Right renal pelvis (tissue), 4 donors: ENCODE data around the gene PLXDC1. TPM values are rescaled to one million over a fixed set of nuclear protein-coding genes. Genes with fewer than 3 reads are reported as not detected.
A peak's percentile ranks its signal among the peaks of the same experiment; 100 is the strongest.

Experiments
- DNase-seq, 4 donors: peaks; one replicate each; pipeline ENCODE4 v3.0.0-alpha.2; 2013; ENCODE audit warnings: low read depth in 4 of 4, low spot score in 3 of 4, missing footprints in 1 of 4
- polyA plus RNA-seq, 4 donors: library from polyadenylated mRNA; unstranded; fragments of 120-200 nt; gene quantifications; one replicate each; pipeline ENCODE4 v1.2.1, GENCODE V29; 2013; ENCODE audit not compliant: insufficient read length in 4 of 4

Gene PLXDC1
- polyA plus RNA-seq, 4 donors = 5.4 to 7.5 (median 6.3) TPM

- no peak for DNase-seq
Observed at GRCh38 chr17:39158623-39159022, 7.2 kb upstream of the PLXDC1 start.

DNA sequence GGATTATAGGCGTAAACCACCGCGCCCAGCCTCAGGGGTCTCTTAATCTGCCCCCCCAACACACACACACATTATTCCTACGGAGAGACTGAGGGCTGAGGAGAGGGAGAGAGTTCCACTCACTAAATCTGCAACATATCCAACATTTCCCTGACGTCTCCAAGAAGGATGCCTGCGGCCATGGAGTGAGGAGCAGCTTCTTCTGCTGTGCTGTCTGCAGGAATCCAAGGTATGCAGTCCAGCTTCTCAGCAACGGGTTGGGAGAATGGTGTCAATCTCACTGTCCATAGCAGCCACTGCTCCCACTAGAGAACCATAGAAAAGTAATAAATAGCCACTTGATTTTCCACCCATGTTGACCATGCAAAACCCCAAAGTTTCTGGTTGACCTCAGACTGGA lies 5.1 kb upstream of the PLXDC1 start:
- DNase-seq = no peak

DNA sequence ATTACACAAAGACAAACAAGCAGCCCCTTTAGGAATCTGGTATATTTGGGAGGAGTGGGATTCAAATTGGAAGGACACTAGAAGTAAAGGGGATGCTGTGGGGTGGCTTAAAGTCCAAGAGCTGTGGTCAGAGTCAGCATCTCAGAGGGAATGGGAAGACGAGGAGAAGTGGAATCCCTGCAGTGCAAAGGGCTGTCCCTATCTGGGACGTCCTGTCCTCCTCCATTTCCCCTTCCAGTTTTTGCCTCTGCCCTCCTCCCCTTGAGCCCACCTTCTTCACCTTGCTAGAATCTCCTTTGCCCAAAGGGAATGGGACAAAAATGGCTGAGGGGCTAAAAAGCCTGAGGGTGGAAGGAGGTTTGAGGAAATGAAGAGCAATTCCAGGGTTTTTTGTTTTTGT lies 4.2 kb upstream of the PLXDC1 start:
- DNase-seq = no peak

DNA sequence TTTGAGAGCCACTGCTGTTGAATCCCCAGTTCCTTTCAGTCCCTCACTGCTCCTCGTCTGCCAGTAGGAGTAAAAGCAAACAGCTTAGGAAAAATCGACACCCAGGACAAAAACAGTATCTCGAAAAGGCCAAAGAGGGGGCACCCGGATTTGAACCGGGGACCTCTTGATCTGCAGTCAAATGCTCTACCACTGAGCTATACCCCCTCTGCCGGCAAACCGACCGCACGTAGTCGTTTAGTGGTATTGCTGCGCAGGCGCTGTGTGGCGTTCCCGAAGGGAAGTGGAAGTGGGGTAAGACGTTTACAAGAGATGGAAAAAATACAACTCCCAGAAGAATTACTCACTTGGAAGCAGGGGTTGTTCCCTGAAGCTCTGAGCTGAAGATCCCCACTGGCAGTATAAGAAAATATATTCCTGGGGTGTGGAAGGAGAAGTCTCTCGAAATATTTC lies 2.2 kb upstream of the PLXDC1 start:
- DNase-seq = peak; percentile 85 to 87 (median 86)

- no peak for DNase-seq
Observed at GRCh38 chr17:39151943-39152818, 744 bp upstream of the PLXDC1 start.

DNA sequence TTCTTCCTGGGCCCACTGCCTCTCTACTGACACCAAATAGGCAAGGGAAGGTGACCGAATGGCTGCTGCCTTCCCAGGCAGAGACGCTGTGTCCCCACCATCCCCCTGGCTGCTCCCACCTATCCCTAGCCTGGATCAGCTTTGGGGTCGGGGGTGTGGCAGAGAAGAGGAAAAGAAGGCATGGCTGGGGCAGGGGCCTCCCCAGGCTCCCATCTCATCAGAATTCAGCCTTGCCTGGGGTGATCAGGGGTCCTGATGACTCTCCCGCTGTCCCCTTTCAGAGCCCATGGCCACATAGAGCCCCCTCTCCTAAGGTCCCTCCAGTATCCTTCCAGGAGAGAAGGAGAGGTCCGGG lies 665 bp downstream of the PLXDC1 start:
- DNase-seq = no peak

GRCh38 chr17:39150104-39150634 lies 1.3 kb downstream of the PLXDC1 start:
- DNase-seq = no peak

- no peak for DNase-seq
Observed at GRCh38 chr17:39147221-39148185, 3.9 kb downstream of the PLXDC1 start.

DNA sequence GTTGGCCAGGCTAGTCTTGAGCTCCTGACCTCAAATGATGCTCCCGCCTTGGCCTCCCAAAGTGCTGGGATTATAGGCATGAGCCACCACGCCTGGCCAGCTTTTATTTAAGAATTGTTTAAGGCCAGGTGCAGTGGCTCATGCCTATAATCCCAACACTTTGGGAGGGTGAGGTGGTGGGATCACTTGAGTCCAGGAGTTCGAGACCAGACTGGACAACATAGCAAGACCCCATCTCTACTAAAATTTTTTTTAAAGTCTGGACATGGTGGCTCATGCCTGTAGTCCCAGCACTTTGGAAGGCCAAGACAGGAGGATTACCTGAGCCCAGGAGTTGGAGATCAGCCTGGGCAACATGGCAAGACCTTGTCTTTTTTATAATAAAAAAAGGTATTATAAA lies 5.2 kb downstream of the PLXDC1 start:
- no peak for DNase-seq

- no peak for DNase-seq
Observed at GRCh38 chr17:39145143-39145542, 6.3 kb downstream of the PLXDC1 start.

- DNase-seq = no peak
Observed at GRCh38 chr17:39144416-39144840, 7.0 kb downstream of the PLXDC1 start.

GRCh38 chr17:39143552-39144093 lies 7.8 kb downstream of the PLXDC1 start:
- no peak for DNase-seq

DNA sequence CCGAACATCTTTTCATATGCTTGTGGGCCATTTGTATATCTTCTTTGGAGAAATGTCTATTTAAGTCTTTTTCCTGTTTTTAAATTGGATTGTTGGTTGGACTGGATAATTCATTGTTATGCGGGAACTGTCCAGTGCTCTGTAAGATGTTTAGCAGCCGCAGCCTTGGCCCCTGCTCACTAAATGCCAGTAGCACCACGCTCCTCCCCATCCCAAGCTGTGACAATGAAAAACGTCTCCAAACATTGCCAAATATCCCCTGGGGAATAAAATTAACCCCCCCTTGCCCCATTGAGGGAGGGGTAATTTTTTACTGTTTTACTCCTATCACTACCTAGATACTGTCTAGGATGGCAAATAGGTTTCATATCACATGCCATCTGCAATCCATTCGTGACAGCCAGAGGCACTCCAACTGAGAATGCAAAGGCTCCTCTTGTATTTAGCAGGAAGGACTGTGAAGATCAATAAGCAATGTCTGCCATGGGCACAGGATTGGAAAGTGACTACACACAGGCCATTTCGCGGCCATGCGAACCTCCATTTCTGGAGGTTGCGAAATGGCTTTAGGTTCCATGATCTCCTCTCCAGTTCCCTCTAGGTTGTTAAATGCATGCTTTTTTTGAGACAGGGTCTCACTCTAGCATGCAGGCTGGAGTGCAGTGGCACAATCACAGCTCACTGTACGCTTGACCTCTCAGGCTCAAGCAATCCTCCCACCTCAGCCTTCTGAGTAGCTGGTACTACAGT lies 9.3 kb downstream of the PLXDC1 start:
- no peak for DNase-seq

- DNase-seq = no peak
Observed at GRCh38 chr17:39141294-39141693, 10.1 kb downstream of the PLXDC1 start.

DNA sequence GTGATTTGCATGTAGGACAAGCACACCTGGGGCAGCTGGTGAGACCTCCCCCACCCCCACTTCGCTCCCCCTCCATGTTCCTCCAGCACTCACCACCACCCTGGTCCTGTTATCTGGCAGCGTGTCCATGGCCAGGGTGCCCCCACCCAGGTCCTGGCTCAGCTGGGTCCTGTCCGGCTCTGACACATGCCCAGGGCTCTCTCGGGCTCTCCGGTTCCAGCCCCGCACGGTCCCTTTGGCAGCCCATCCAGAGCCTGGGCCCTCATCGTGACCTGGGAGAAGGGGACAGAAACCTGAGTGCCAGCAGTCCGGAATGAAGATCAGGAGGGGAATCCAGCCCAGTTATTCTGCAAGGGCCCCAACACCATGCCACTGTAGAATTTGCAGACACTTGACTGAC lies 11.9 kb downstream of the PLXDC1 start:
- DNase-seq = no peak

- no peak for DNase-seq
Observed at GRCh38 chr17:39139161-39139511, 12.3 kb downstream of the PLXDC1 start.

DNA sequence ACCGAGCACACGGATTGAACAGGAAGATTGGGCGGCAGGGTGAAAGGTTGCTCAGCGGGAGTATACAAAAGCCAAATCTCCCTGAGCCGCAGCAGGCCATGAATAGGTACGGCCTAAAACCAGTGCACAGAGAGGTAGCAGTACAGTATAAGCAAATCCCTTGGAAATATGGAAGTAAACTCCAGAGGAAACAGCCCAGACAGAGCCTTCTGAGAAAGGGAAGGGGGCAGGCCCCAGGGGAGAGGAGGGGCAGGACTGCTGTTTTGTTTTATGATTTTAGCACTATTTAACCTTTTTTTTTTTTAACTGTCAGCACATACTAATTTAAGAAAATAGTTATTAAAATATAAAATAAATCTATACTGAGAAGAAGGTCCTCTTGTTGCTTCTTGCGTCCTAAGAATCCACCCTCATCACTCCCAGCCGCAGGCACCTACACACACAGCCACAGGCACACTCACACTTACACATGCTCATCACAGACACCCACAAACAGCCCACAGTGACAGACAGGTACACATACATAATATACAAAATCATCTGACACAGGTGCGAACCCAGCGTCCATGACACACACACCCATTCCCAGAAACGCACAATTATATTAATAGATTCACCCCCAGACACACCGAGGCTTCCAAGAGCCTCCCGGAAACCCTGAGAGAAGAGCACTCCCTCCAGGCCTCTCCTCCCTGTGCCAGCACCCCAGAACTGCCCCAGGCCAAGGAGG lies 12.8 kb downstream of the PLXDC1 start:
- no peak for DNase-seq

- DNase-seq = no peak
Observed at GRCh38 chr17:39134878-39135277, 16.6 kb downstream of the PLXDC1 start.

GRCh38 chr17:39132192-39132610 lies 19.2 kb downstream of the PLXDC1 start:
- no peak for DNase-seq

DNA sequence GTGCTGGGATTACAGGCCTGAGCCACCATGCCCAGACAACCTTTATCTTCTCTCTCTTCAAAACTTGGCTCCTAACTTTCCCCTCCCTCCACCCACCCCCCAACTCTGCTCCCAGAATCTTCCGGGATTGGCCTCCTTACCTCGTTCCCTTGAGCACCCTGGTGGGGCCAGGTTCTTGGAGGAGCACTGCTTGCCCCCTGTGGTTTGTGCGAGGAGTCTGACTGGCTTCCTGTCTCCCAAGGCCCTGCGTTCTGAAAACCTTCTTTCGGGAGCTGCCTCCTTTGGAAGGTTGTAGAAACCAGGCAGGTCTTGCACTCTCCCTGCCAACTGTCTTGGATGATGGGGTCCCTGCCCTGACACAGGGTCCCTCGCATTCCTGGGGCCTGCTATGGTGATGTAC lies 19.8 kb downstream of the PLXDC1 start:
- DNase-seq = no peak
